Measurements from ENCODE around the gene QPCT.
"Not testable (repeated sequence)": the region's sequence is repeated elsewhere in the genome, so short reads cannot be mapped to it uniquely, and the experiment has no call there.

The QPCT gene

DNA sequence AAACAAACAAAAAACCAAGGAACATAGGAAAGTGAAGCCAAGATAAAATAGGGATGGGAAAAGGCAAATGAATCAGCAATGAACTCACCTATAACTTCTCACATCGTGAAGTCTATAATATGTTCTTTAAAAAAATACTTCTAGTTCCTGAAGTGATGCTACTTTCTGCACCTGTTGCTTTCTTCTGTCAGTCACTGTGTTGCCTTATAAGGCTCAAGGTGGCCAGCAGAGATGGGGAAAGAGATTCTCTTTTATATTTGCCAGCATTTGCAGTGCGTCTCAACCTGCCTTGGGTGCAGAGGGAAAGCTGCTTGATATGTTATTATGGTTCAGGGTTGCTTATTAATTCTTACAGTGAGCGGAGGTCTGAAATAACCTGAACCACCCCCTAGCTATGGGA lies 14.0 kb downstream of the QPCT start:
- no peak for DNase-seq

DNA sequence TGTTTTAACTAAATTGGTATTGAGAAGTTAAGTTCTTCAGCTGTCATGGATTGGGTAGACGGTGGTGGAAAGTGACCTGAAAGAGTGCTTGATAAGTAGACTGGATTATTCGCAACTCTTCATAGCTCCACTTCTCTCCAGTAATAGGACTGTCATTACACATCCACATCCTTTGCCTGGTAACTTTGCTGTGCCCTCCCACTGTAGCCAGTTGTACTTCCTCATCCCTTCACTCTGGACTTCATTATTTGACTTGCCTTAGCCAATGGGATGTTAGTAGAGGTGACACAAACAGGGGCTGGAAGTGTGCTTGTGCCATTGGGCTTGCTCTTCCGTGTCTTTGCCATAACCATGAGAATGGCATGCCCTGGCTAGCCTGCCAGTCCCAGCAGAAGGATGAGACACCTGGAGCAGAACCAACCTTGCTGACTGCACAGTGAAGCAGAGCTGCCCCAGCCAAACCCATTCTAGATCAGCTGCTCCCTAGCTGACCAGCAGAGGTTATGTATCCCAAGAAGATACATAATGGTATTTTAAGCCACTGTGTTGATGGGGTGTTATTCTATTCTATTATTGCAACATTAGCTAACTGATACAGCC lies 16.9 kb downstream of the QPCT start:
- DNase-seq: no peak

DNA sequence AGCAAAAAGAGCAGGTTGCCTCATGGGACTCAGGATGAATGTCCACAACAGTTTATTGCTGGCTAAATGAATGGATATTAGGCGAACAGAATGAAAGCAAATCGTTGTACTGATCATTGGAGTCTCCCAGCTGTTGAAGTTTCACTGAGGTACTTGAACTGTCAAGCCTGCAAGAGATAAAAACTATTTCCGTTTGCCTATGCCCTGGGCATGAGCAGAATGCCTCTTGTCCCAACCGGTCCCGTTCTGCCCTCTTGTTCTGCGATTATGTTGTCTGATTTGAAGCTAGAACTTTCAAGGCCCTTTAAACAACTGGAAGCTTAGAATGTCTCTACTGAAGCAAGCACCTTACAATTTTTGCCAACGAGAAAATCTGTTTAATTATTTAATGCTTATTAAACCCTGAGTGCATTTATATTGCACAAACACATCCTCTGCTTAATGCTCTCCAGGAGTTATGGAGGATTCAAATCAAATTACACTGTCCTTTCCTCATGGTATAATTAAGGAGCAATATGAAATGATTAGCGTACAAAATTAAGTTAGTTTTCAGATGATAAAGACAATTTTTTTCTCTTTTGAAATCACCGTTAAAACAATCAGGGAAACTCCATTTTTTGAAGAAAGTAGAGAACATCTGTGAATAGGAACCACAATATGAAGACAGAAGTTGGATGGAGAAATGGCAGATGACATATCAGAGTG lies 17.7 kb downstream of the QPCT start:
- no peak for DNase-seq

DNA sequence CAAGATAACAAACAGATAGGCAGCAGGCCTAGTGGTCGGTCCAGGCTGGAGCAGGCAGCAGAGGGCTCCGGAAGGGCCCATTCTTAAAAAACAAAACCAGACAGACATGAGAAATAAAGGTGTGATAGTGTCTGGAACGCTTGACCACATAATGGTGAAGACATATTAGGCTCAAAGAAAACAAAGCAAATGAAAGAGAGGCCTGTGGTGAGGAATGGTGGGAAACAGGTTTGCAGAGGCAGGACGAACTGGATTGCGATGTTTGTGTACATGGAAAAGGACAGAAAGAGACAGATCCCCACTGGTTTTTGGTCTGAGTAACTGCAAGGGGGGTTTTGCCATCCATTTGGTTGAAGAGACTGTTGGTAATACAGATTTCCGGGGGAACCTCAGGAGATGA lies 19.9 kb downstream of the QPCT start:
- no peak for DNase-seq

DNA sequence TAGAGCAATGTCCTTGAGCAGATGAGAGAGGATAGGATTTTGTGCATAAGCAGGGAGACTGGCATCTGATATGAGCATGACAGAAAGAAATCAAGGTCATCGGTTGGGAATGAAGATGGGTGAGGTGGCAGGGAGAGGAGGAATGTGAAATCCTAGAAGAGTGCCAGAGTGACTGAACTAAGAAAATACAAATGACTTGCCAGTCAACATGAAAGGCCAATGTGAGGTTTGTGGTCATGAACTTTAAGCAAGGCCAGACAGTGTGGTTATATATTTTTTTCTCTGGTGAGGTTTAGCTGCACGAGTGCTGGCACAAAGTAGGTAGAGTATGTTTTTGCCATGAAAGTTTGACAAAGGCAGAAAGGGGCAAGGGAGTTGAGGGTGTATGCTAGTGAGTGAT lies 21.2 kb downstream of the QPCT start:
- DNase-seq: no peak

DNA sequence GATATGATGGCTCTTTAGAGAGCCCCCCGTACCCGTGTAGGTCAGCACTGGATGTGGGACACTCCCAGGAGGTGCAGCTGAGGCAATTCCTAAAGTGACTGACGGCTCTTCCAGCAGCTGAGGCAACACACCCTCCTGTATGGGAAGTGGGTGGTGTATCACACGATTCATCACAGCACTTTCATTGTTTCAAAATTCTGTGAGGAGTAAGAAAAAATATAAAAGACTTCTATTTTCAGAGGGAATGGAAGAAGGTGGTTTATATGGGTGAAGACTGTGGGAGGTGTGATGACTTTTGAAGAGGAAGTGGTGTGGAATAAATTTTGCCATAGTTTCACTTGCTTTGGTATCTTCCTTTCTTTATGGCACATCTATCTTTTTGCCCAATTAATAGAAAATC lies 22.3 kb downstream of the QPCT start:
- no peak for DNase-seq

DNA sequence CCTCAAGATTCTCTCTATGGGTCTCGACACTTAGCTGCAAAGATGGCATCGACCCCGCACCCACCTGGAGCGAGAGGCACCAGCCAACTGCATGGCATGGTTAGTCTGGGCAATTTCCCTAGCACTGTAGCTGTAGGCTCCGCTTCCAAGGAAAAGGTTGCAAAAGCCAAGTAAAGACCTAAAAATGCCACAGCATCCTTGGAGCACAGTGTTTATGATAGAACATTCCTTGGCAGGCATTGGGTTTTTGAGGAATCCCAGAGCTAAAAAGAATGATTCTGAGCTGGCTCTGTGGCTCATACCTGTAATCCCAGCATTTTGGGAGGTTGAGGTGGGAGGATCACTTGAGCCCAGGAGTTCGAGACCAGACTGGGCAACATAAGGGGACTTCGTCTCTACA lies 22.9 kb downstream of the QPCT start:
- no peak for DNase-seq

DNA sequence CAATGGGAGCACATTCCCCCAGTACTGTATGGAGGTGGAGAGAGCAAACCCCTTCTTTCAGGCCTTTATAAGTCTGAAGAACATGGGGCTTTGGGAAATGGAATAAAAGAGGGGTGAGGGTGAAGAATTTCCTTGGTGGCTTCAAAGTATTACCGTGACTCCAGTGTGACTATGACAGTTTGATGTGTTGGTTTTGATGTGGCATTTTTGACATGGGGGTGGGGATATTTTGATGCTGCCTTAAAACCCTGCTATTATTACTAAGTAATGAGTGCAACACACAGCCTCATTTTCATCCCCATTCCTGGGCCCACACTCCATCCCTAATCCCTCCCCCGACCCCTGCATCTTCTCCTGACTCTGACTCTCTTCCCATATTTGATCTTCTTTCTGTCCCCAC lies 23.6 kb downstream of the QPCT start:
- DNase-seq: no peak

DNA sequence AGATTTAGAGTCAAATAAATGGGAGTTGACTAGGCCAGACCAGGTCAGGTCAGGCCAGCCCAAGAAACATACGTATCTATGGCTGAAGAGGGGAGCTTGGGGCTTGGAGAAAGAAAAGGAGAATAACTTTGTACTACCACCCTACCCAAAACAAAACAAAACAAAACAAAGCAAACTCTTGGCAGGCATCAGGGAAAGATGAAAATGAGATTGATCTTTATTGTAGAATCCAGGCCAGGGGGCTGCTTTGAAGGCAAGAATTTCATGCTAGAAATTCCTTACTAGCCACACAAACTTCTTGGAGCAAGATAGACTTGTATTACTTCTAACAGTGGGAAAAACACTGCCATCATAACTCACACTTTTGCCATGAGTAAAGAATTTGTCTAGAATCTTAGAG lies 26.2 kb downstream of the QPCT start:
- DNase-seq: no peak

DNA sequence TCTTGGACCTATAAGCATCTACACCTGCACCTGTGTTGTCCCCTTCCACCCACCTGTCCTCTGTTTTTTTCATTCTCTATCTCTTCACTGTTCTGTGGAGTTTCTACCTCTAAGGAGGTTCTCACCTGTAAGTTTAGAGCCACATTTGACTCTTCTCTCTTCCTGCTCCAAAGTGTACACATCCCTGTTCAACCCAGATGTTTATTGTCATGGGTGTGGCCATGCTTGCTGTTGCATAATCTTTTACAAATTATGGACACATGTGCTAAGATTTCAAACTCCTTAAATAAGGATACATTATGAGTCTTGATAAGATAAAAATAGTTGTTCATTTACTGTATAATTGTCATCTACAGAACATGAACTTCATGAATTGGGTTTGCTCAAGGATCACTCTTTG lies 27.6 kb downstream of the QPCT start:
- DNase-seq: no peak

DNA sequence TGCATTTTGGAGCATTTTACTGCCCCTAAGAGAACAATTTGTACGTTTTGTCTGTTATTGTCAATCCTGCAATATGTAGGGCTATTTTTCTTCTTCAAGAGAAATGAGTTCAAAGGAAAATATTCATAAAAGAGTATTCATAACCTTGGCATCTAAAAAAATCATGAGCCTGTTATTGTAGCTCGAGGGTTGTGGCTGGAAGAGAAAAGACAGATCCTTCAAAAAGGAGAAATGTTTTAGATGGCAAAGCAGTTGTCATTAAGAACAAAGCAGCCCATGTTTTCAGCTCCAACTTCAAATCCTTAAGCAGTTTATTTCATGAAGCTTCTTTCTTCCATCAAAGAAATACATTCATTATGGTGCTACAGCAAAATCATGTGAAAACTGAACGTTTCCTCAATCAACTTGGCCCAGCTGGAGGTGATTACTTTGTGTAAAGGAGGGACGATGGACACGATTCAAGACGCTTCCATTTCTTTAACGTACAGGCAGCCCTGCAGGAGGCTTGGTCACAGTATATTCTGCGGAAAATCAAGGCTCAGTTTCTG lies 31.4 kb downstream of the QPCT start:
- DNase-seq: no peak

DNA sequence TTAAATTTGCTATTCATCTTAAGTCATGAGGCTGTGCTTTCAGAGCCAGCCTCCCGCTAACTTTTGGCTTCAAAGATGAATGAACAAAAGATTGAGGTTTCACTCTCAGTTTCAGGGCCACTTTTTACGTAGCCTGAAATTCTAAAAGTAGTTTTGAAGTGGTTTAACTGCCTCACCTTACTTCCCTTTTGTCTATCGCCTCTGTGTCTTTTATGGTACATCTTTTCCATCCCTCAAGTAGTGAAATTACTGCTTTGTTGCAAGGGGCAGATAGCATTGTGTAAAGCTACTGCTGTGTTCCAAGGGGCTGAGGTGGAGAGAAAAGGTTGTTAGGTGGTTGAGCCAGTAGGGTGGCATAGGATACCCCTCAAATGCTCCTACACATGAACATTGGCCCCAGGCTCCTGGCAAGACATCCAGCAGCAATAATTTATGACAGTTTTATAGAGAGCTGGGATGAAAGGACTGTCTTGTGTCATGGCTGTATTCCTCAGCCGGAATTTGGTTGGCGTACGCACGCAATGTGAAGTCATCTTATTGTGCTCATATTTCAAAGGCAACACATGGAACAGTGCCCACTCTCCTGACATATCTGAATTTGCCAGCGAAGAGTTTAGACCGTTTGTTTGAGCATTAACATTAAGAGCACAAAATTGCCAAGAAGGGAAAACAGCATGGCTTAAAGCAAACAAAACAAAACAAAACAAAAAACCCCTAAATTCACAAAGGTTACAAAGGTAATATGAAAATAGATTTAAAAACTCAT lies 32.2 kb downstream of the QPCT start:
- no peak for DNase-seq

DNA sequence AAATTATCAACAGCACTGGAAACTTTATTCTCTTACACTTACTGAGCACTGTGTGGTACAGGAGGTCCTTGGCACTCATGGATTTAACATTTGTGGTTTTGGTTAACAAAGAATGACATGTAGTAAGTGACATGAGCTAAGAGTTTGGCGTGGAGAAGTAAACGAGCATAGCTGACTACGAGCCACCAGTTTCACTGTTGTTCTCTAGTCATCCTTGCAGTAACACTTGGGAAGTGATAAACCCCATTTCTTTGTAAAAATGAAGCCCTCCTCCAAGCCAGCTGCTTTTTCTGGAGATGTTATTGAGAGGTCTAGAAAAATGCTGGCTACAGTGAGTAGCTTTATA lies 32.7 kb downstream of the QPCT start:
- no peak for DNase-seq

DNA sequence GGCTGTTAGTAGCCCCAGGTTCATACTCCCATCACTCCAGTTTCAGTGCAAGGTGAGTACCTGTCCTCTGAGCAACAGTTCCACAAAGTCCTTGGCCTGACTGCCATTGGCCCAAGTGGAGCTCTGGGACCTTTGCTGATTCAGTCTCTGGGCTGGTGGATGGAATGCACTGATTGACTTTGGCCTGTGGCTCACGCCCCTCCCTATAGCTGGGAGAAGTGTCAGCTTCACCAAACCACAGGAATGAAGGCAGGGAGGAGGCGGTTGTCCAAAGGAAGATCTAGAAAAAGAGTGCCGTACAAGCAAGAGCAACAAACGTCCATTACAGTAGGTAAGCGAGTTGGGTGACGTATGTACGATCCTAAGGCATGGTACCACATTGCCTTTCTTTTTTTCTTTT lies 34.0 kb downstream of the QPCT start:
- DNase-seq: no peak

DNA sequence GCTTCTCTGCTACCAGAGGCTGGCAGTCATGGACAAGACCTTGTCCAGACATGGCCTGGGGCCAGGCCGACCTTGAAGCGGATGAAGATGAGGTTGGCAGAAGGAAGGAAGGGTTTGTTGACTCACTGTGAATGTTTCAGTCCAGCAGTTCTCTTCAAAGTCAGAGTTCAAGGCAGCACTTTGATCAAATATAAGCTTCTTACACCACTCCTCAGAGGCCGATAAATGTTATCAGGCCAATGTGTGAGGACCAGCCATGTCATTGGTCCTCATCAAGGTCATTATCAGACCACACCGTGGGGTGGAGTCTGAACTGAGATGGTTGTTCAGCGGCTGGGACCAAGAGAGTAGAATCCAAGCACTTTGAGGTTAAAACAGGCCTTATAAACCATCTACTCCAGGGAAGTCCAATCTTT lies 35.5 kb downstream of the QPCT start:
- DNase-seq: no peak

DNA sequence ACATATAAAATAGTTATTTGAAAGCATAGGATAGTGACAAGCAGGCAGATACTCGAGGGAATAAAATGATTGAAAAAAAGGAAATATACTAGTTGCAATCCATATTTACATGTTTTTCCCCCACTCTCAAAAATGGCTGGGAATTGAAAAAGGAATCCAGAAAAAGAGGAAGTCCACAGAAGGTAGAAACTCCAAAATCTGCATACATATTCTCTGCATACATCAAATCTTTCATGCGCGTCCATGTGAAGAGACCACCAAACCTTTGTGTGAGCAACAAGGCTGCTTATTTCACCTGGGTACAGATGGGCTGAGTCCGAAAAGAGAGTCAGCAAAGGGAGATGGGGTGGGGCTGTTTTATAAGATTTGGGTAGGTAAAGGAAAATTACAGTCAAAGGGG lies 36.4 kb downstream of the QPCT start:
- not testable (repeated sequence) for DNase-seq

DNA sequence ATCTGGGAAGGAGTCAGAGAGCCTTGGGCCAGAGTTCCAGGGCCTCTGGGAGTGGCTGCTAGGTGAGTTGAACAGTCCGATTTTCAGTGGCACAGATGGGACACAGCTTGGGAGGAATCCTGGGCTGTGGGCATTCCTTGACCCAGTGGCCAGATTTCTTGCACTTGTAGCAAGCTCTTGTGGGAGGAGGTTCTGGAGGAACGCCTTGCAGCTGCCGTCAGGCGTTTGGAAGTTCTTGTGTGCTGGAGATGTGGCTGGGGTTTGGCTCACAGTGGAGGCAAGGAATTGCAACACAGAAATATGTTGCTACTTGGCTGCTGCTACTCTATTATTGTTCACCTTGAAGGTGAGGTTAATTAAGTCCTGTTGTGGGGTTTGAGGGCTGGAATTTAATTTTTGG lies 39.8 kb downstream of the QPCT start:
- DNase-seq: not testable (repeated sequence)

DNA sequence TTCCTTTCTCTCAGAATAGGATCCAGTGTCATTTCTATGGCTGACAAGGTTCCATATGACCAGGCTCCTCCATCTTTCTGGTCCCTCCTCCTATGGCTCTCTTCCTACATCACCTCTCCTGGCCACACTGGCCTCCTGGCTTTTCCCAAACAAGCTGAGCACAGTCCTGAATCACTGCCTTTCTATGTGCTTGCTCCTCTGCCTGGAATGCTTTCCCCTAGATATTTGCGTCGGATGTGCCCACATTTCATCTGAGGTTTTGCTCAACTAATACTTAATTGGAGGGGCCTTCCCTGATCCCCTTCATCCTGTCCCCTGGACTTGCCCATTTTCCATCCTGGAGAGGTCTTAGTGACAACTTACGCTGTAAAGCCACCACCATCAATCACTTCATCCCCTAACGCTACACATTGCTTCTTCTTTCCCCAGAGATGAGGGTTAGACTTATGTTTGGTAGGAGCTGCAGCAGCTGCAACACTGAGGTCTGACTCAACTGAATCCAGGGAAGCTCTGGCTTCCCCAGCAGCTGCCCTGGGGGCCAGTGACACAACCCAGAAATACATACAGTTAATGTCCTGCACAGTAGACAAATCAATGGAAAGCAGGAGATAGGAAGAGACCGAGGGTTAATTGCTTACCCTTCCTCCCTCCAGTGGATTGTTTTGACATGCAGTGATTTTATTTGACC lies 42.9 kb downstream of the QPCT start:
- DNase-seq: no peak

DNA sequence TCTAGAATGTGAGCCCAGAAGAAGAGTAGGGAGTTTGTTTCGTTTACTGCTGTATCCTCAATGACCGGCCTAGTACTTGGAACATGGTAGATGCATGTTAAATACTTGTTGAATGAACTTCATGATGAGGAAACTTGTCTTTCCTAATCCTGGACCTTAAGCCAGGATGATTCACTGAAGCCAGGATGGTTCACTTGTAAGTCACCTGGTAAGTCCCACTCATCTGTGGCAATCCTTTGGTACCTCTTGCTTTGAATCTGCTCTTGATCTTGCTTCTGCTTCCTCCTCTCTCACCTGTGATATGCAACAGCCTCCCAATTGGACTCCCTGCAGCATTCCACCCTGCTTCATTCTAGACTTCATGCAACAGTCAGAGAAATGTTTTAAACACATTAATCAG lies 43.6 kb downstream of the QPCT start:
- no peak for DNase-seq

DNA sequence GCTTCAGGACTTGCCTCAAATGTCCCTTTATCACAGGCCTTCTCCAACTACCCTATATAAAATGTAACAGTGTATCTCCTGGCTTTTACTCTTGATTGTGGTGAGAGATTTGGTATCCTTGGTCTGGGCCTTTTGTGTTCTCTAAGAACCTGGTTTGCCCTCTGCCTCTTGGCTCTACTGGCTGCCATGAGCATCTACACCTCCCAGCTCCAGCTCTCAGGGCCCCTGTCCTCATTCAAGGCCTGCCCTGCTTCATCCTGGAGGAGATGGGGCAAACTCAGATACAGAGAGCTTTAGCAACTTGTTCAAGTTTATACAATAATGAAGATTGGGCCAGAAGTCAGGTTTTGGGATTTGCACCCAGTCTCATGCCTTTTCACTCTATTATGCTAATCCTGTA lies 45.0 kb downstream of the QPCT start:
- no peak for DNase-seq

DNA sequence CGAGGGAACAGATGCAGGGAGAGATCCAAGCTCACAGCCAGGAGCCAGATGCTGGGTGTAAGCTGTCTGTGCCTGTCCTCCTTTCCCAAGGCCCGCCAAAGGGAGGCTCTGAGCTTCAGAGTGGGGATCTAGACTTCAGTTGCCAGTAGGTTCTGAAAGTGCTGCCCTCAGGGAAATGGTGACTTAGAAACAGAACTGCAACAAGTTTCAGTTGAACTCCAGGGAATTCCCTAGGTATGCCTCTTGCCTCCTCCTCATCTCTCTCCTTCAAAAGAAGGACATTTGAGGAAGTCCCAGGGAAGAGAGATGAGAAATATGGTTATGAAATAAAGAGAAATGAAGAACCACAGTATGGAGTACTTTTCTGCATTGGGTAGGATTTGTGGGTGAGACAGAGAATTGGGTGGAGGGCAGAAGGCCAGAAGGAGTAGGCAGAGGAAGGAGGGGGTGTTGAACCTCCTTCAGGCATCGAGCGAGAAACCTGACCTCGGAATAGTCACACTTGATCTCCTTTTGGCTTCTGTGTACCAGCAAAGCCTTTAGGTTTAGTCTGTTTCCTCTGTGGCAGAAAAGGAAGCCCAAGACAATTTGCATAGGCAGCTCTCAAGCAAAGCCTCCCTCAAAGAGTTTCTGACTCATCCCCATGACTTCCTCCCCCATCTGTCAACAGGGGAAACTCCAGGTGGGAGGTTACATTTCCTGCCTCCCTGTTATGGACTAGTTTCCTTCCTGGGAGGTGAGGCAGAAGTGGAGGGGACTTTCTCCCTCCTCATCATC lies 45.7 kb downstream of the QPCT start:
- DNase-seq: peak; percentile 9 to 50

DNA sequence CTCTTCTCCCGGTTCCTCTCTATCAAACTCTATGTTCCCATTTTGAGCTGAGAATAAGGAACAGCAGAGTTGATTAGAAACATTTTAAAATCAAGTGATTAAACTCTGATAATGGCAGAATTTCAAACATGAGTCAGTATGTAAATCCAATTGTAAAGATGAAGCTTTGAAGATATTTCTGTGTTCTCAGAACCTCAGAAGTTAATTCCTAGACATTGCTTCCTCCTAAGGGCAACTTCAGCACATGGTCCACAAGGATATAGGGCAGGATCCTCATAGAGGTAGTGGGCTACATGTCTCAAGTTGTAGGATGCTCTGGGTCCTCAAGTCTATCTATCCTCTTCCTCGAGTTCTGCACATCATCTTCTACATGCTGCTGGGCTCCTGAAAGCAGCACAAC lies 46.3 kb downstream of the QPCT start:
- DNase-seq: no peak

DNA sequence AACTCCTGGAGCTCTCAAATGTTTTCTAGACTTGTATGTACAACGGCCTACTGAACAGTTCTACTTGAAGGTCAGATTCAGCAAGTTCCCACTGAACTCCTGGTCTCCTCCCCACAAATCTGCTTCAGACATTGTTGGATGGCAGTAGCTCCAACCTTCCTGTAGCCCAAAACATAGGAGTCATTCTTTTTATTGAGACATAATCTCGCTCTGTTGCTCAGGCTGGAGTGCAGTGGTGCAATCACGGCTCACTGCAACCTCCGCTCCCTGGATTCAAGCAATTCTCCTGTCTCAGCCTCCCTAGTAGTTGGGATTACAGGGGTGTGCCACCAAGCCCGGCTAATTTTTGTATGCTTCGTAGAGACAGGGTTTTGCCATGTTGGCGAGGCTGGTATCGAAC lies 47.3 kb downstream of the QPCT start:
- no peak for DNase-seq

Measured in NCI-H526 (cell line).